ENCODE results near the gene ARF4. TPM values are rescaled to one million over a fixed set of nuclear protein-coding genes. Genes with fewer than 3 reads are reported as not detected.

ARF4 gene
- total RNA-seq, 5 donors from 2014 or later (not counting 1 experiment from before 2014, with no cell fraction given), result 44.7 to 71.5 (median 47.3) TPM

- no peaks in the 10 kb centered on the region for H3K27me3 Mint-ChIP-seq
- Histone ChIP-seq H3K4me1 (ENCODE audit: control insufficient read depth in 1 of 2, extremely low read depth in 1 of 2, insufficient read depth in 2 of 2, low read length in 2 of 2) (peaks cover 18 to 36% of the 10 kb centered on the region in 2 experiments), H3K27me3 (replicated peaks in 1 of 2; ENCODE audit: control insufficient read depth in 2 of 2, extremely low read depth in 1 of 2, insufficient read depth in 2 of 2, low read length in 1 of 2) (no peaks in the 10 kb centered on the region), H3K4me3 (ENCODE audit: control insufficient read depth in 1 of 2, extremely low read depth in 1 of 2, low read length in 1 of 2) (peak within 1 kb of the TSS; percentile 90 to 97), H3K9me3 (no peaks in the 10 kb centered on the region), H3K27ac (ENCODE audit: low read length) (peak within 1 kb of the TSS; percentile 87), H3K36me3 (ENCODE audit: control insufficient read depth in 2 of 2, extremely low read depth in 1 of 2, insufficient read depth in 1 of 2, low read length in 1 of 2) (peaks cover 0 to 10% of the 10 kb centered on the region in 2 donors)
- peak within 1 kb of the TSS; percentile 86 to 90 (median 87) for H3K4me3 Mint-ChIP-seq
- H3K27ac Mint-ChIP-seq, result peak within 1 kb of the TSS; percentile 99
- ChIA-PET CTCF (interaction anchor here (0.5 to 2.5 kb wide), 7 partner anchors 12 to 308 kb away, joined by 3 to 6 read pairs (median 3); partner anchors contain the start of gene ARF4 (in 1 of the 2)), POLR2A (interaction anchor here (0.6 to 5.4 kb wide), 10 partner anchors 10 to 873 kb away, joined by 3 to 47 read pairs (median 4); partner anchors contain the start of genes ARF4 (in 1 of the 2), SLMAP (in 1 of the 2) and TASOR (in 1 of the 2))
- ATAC-seq (replicated peaks in 1 of 4) (peak; percentile 78 to 83 (median 82)), DNase-seq (peak; percentile 47 to 87 (median 73))
- under 1% methylated on average over 47 of the region's 54 CpGs for WGBS (ENCODE audit: insufficient coverage)
- no peaks in the 10 kb centered on the region for H3K9me3 Mint-ChIP-seq
- H3K36me3 Mint-ChIP-seq, result peaks cover 14% of the 10 kb centered on the region
- H3K4me1 Mint-ChIP-seq, result peaks cover 40 to 51% (median 44%) of the 10 kb centered on the region in 3 donors
Observed at GRCh38 chr3:57555738-57556458, 41.2 kb downstream of the ARF4 start, which contains the start of gene PDE12. Gene PDE12 (plus strand): TSS chr3:57556274. CDS start chr3:57556380, 106 bp downstream.

- peak overlapping the region; percentile 90 to 97 for H3K4me3 ChIP-seq (ENCODE audit: control insufficient read depth in 1 of 2, extremely low read depth in 1 of 2, low read length in 1 of 2)
- no peaks in the 10 kb centered on the region for H3K27me3 ChIP-seq (replicated peaks in 1 of 2; ENCODE audit: control insufficient read depth in 2 of 2, extremely low read depth in 1 of 2, insufficient read depth in 2 of 2, low read length in 1 of 2)
- peak in 3 of 35 experiments; percentile 2 to 8 (median 7) for DNase-seq
- peaks cover 18 to 36% of the 10 kb centered on the region in 2 experiments for H3K4me1 ChIP-seq (ENCODE audit: control insufficient read depth in 1 of 2, extremely low read depth in 1 of 2, insufficient read depth in 2 of 2, low read length in 2 of 2)
- no peaks in the 10 kb centered on the region for H3K9me3 ChIP-seq
- no peak for ATAC-seq (replicated peaks in 1 of 4)
- Mint-ChIP-seq H3K27me3 (no peaks in the 10 kb centered on the region), H3K36me3 (peaks cover 11% of the 10 kb centered on the region), H3K9me3 (no peaks in the 10 kb centered on the region), H3K27ac (peak overlapping the region; percentile 99), H3K4me3 (peak overlapping the region; percentile 86 to 90 (median 87)), H3K4me1 (peaks cover 34 to 45% (median 38%) of the 10 kb centered on the region in 3 donors)
- H3K27ac ChIP-seq (ENCODE audit: low read length), result peak overlapping the region; percentile 87
- CTCF ChIA-PET, result interaction anchor here in 1 of 2 donors (0.5 to 2.5 kb wide), 2 partner anchors 42 to 45 kb away, joined by 3 to 6 read pairs; partner anchors contain the start of gene ARF4
- peaks cover 0 to 10% of the 10 kb centered on the region in 2 donors for H3K36me3 ChIP-seq (ENCODE audit: control insufficient read depth in 2 of 2, extremely low read depth in 1 of 2, insufficient read depth in 1 of 2, low read length in 1 of 2)
- WGBS (ENCODE audit: insufficient coverage), result no CpG with 5 or more reads among the region's 8 CpGs
- POLR2A ChIA-PET, result interaction anchor here in 1 of 2 donors (0.9 to 5.4 kb wide), 5 partner anchors 10 to 873 kb away, joined by 3 to 47 read pairs (median 5); partner anchors contain the start of genes ARF4, SLMAP and TASOR
Observed at GRCh38 chr3:57555306-57555705, 41.8 kb downstream of the ARF4 start.

- ChIA-PET POLR2A (no interaction called here), CTCF (interaction anchor here in 1 of 2 donors (0.6 kb wide), 1 partner anchor 152 kb away, joined by 4 read pairs; no protein-coding TSS in a partner anchor)
- Mint-ChIP-seq H3K27me3 (peaks cover 0 to 6% of the 10 kb centered on the region in 2 donors), H3K27ac (no peak overlapping the region), H3K9me3 (no peaks in the 10 kb centered on the region), H3K4me3 (no peak overlapping the region), H3K4me1 (peaks cover 6 to 8% (median 8%) of the 10 kb centered on the region in 3 donors), H3K36me3 (no peaks in the 10 kb centered on the region)
- DNase-seq (no peak), ATAC-seq (replicated peaks in 1 of 4) (no peak)
- no peak overlapping the region for H3K4me3 ChIP-seq (ENCODE audit: control insufficient read depth in 1 of 2, extremely low read depth in 1 of 2, low read length in 1 of 2)
- no peaks in the 10 kb centered on the region for H3K36me3 ChIP-seq (ENCODE audit: control insufficient read depth in 2 of 2, extremely low read depth in 1 of 2, insufficient read depth in 1 of 2, low read length in 1 of 2)
- peaks cover 2 to 4% of the 10 kb centered on the region in 2 experiments for H3K4me1 ChIP-seq (ENCODE audit: control insufficient read depth in 1 of 2, extremely low read depth in 1 of 2, insufficient read depth in 2 of 2, low read length in 2 of 2)
- H3K27ac ChIP-seq (ENCODE audit: low read length), result no peak overlapping the region
- WGBS (ENCODE audit: insufficient coverage), result no CpG with 5 or more reads among the region's 1 CpG
- H3K9me3 ChIP-seq, result no peaks in the 10 kb centered on the region
- H3K27me3 ChIP-seq (replicated peaks in 1 of 2; ENCODE audit: control insufficient read depth in 2 of 2, extremely low read depth in 1 of 2, insufficient read depth in 2 of 2, low read length in 1 of 2), result peaks cover 0 to 5% of the 10 kb centered on the region in 2 experiments
Observed at GRCh38 chr3:57546616-57547015, 50.5 kb downstream of the ARF4 start.

- Histone ChIP-seq H3K36me3 (ENCODE audit: control insufficient read depth in 2 of 2, extremely low read depth in 1 of 2, insufficient read depth in 1 of 2, low read length in 1 of 2) (no peaks in the 10 kb centered on the region), H3K9me3 (no peaks in the 10 kb centered on the region), H3K4me1 (ENCODE audit: control insufficient read depth in 1 of 2, extremely low read depth in 1 of 2, insufficient read depth in 2 of 2, low read length in 2 of 2) (peaks cover 2 to 4% of the 10 kb centered on the region in 2 experiments), H3K27ac (ENCODE audit: low read length) (no peak overlapping the region), H3K27me3 (replicated peaks in 1 of 2; ENCODE audit: control insufficient read depth in 2 of 2, extremely low read depth in 1 of 2, insufficient read depth in 2 of 2, low read length in 1 of 2) (peaks cover 0 to 5% of the 10 kb centered on the region in 2 experiments), H3K4me3 (ENCODE audit: control insufficient read depth in 1 of 2, extremely low read depth in 1 of 2, low read length in 1 of 2) (no peak overlapping the region)
- no peaks in the 10 kb centered on the region for H3K36me3 Mint-ChIP-seq
- no peak for DNase-seq
- 92% methylated on average over 4 of the region's 7 CpGs for WGBS (ENCODE audit: insufficient coverage)
- CTCF ChIA-PET, result no interaction called here
- POLR2A ChIA-PET, result interaction anchor here in 1 of 2 donors (0.7 kb wide), 1 partner anchor 10 kb away, joined by 3 read pairs; no protein-coding TSS in a partner anchor
- peaks cover 0 to 6% of the 10 kb centered on the region in 2 donors for H3K27me3 Mint-ChIP-seq
- H3K9me3 Mint-ChIP-seq, result no peaks in the 10 kb centered on the region
- no peak overlapping the region for H3K27ac Mint-ChIP-seq
- no peak for ATAC-seq (replicated peaks in 1 of 4)
- no peak overlapping the region for H3K4me3 Mint-ChIP-seq
- peaks cover 6 to 8% (median 8%) of the 10 kb centered on the region in 3 donors for H3K4me1 Mint-ChIP-seq
Observed at GRCh38 chr3:57545636-57546268, 51.4 kb downstream of the ARF4 start.

GRCh38 chr3:57544181-57545125, 52.7 kb downstream of the ARF4 start, which contains the start of gene DNAH12:
Gene DNAH12 (minus strand): TSS chr3:57544344. CDS start chr3:57542870, 1,474 bp downstream.
- no peaks in the 10 kb centered on the region for H3K36me3 ChIP-seq (ENCODE audit: control insufficient read depth in 2 of 2, extremely low read depth in 1 of 2, insufficient read depth in 1 of 2, low read length in 1 of 2)
- no peaks in the 10 kb centered on the region for H3K36me3 Mint-ChIP-seq
- H3K4me1 Mint-ChIP-seq, result peaks cover 6 to 8% (median 8%) of the 10 kb centered on the region in 3 donors
- H3K27me3 ChIP-seq (replicated peaks in 1 of 2; ENCODE audit: control insufficient read depth in 2 of 2, extremely low read depth in 1 of 2, insufficient read depth in 2 of 2, low read length in 1 of 2), result peaks cover 0 to 5% of the 10 kb centered on the region in 2 experiments
- no peak within 1 kb of the TSS for H3K4me3 Mint-ChIP-seq
- no peaks in the 10 kb centered on the region for H3K9me3 ChIP-seq
- H3K27ac ChIP-seq (ENCODE audit: low read length), result no peak within 1 kb of the TSS
- H3K27ac Mint-ChIP-seq, result no peak within 1 kb of the TSS
- H3K4me3 ChIP-seq (ENCODE audit: control insufficient read depth in 1 of 2, extremely low read depth in 1 of 2, low read length in 1 of 2), result no peak within 1 kb of the TSS
- H3K4me1 ChIP-seq (ENCODE audit: control insufficient read depth in 1 of 2, extremely low read depth in 1 of 2, insufficient read depth in 2 of 2, low read length in 2 of 2), result peaks cover 2 to 4% of the 10 kb centered on the region in 2 experiments
- 19% methylated on average over 12 of the region's 20 CpGs for WGBS (ENCODE audit: insufficient coverage)
- ChIA-PET POLR2A (no interaction called here), CTCF (interaction anchor here (0.6 to 0.7 kb wide), 2 partner anchors 147 to 809 kb away, joined by 3 to 5 read pairs; no protein-coding TSS in a partner anchor)
- H3K27me3 Mint-ChIP-seq, result peaks cover 0 to 6% of the 10 kb centered on the region in 2 donors
- ATAC-seq (replicated peaks in 1 of 4) (no peak), DNase-seq (peak in 2 of 35 experiments; percentile 1 to 3)
- H3K9me3 Mint-ChIP-seq, result no peaks in the 10 kb centered on the region
